Measurements from ENCODE around the gene MTRR.

DNA sequence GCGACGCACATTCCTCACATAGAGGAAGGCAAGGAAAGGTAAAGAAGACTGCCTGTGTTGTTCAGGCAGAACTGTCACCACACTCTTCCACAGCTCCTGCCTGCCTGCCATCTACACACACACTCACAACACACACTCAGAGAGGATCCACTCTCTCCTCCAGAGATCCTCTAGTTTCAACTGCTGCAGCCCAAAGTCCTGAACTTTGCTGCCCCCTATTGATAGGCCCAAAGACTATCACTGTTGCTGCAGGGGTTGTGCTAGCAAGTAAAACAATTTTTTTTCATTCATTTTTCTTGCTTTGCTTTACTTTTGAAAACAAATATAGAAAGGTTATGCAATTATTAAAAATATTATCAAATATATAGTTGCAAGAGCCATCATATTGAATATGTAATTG is 12.1 kb upstream of the MTRR start:
- TF ChIP-seq POLR2AphosphoS5 (IDR thresholded peaks at IDR 0.05) (no peak), EP300 (IDR thresholded peaks at IDR 0.05) (no peak), POLR2A (IDR thresholded peaks at IDR 0.05; ENCODE audit: low read depth) (no peak)
- TF ChIP-seq, protein P1, sequence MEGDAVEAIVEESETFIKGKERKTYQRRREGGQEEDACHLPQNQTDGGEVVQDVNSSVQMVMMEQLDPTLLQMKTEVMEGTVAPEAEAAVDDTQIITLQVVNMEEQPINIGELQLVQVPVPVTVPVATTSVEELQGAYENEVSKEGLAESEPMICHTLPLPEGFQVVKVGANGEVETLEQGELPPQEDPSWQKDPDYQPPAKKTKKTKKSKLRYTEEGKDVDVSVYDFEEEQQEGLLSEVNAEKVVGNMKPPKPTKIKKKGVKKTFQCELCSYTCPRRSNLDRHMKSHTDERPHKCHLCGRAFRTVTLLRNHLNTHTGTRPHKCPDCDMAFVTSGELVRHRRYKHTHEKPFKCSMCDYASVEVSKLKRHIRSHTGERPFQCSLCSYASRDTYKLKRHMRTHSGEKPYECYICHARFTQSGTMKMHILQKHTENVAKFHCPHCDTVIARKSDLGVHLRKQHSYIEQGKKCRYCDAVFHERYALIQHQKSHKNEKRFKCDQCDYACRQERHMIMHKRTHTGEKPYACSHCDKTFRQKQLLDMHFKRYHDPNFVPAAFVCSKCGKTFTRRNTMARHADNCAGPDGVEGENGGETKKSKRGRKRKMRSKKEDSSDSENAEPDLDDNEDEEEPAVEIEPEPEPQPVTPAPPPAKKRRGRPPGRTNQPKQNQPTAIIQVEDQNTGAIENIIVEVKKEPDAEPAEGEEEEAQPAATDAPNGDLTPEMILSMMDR (IDR thresholded peaks at IDR 0.05): peak; percentile 32 to 41 (median 37)

Data from esophagus muscularis mucosa (tissue), 4 donors.